Limb (tissue), 2 donors: ENCODE data around the gene TBC1D5.

Experiments
- DNase-seq, 2 donors: peaks; one replicate each; pipeline ENCODE4 v3.0.0-alpha.2; 2016; ENCODE audit errors: extremely low spot score in 2 of 2

Gene TBC1D5

DNA sequence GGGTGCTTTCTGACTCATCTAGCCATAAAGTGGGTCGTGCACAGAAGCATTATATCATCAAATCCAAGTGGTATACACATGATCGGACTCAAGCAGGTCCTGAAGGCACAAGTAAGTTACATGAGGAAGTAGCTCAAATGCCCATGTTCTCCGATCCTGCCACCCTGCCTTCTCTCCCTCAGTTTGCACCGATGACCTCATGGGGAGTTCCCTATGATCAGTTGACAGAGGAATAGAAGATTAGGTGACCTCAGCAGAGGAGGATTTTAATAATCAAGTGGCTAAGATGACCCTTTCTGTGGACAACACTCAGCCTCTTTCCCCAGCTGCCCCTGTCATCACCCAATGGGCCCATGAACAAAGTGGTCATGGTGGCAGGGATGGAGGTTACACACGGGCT is 149.5 kb downstream of the TBC1D5 start:
- no peak for DNase-seq

DNA sequence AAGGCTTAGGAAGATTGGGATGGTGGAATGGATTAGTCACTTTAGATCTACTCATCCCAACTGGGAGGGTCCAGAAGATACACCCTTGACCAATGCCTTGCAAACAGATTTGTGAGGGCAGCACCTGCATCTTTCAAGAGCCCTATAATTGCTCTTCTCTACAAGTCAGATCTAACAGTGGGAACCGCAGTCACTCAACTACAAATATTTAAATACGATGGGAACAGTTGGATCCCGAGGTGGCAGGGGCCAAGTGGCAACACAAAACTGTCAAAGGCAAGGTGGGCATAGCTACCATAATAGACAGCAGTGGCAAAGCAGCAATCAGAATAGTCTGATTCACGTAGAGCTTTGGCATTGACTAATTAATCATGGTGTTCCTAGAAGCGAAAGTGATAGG is 152.0 kb downstream of the TBC1D5 start:
- DNase-seq, result no peak

DNA sequence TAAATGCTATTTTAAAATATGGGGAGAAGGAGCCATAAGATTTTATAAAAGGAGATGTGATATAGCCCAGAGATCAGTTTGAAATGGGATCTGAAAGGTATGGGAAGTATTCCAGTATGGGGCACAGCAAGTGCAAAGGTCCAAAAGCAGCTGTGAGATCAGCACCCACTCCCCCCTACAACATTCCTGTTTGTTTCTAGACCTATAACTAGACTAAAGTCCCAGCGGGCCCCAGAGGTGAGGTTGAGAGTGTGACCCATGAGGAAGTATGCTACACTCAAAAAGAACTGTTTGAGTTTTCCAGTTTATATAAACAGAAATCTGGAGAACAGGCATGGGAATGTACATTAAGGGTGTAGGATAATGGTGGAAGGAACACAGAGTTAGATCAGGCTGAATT is 152.5 kb downstream of the TBC1D5 start:
- DNase-seq, result no peak

DNA sequence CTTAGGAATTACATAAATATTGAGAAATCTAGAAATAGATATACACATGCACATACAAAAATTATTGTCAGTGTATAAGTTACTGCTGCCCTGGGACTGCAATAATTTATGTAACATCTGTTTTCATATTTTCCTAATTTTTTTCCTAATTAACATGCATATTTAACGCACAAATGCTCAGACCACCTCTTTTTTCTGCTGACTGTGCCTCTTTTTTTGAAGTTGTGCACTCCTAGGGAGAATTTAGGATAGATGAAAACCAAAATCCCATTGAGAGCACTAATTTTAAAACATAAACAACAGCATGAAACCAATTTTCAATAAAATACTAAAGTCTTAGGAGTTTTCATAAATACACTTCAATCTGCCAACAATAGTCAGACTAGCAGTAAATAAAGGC is 154.0 kb downstream of the TBC1D5 start:
- no peak for DNase-seq

DNA sequence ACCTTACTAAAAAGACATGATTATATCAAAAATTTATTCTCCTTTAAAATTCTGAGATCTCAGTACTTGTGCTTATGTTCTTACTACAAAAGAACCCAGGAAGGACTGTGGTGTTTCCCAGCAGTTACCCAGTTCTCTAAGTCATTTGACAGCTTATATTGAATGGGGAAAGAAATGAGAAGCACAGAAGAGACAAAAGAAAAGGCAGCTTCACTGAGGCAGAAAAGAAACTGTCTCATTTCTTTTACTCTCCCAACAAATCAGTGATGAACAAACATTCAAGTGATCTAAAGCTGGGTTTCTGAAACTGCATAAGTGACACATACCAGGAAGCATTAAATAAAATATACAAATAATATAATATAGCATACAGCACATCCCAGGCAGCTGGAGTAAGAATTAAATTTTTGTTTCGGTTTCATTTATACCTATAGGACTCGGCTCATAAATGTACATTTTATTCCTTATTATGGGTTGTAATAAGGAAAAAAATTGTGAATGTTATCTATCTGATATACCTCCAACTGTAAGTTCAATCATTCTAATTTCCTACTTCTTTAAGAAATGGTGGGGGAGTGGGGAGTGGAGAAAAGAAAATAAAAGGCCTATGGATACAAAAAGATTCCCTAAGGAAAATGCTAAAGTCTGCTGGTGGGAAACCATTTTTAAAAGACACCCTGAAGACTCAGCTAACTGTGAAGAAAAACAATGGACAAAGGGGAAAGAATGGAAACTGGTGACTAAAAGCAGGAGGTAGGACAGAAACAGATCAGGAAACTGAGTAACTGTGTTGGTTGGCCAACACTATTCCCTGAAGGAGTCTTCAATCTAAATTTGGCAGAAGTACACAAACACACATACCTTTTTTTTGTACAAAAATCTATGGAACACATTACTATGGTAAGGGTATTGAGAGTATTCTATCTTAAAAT is 156.8 kb downstream of the TBC1D5 start:
- no peak for DNase-seq

DNA sequence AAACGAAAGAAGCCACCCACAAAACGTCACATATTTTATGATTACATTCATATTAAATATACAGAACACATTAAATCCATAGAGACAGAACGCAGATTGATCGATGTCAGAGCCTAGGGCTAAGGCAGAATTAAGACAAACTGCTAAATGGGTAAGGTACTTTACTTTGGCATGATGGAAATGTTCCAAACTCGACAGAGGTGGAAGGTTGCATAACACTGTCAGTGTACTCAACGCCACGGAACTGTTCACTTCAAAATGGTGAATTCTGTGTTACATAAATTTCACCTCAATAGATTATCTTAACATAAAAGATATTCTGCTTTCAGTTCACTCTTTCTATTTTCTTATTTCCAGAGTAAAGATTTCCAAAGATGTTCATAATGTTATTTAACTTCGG is 158.4 kb downstream of the TBC1D5 start:
- no peak for DNase-seq

DNA sequence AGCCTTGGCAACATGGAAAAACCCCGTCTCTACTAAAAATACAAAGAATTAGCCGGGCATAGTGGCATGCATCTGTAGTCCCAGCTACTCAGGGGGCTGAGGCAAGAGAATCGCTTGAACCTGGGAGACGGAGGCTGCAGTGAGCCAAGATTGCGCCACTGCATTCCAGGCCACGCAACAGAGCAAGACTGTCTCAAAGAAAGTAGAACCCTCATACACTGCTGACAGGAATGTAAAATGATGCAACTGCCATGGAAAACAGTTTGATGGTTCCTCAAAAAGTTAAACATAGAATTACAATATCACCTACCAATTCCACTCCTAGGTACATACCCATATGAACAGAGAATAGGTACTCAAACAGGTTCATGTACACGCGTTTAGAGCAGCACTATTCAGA is 158.9 kb downstream of the TBC1D5 start:
- no peak for DNase-seq

DNA sequence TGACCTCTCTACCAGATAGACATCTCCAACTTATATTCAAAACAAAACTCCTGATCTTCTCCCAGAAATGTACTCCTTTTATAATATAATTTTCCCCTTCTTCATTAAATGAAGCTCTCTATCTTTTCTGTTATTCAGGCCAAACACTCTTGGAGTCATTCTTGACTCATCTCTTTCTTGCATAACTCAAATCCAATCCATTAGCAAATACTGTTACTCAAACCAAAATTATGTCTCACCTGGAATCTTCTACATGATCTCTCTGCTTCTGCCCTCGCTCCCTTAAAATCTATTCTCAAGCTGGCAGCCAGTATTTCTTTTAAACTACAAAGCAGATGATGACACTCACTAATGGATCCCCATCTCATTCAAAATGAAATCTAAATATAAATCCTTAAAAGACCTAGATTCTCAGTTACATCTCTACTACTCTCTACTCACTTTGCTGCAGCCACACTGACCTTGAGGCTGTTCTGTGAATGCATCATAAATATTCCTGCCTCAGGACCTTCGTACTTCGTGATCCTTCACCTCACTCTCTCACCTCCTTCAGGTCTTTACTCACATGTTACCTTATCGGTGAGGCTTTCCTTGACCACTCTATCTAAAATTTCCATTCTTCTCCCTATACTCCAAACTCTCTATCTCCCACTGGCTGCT is 160.9 kb downstream of the TBC1D5 start:
- DNase-seq, result no peak

DNA sequence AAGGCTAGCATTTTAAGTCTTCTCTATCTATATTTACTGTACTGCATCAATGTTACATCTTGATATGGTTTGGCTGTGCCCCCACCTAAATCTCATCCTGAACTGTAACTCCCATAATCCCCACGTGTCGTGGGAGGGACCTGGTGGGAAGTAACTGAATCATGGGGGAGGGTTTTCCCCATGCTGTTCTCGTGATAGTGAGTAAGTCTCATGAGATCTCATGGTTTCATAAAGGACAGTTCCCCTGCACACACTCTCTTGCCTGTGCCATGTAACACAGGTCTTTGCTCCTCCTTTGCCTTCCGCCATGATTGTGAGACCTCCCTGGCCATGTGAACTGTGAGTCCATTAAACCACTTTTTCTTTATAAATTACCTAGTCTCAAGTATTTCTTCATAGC is 161.5 kb downstream of the TBC1D5 start:
- no peak for DNase-seq

DNA sequence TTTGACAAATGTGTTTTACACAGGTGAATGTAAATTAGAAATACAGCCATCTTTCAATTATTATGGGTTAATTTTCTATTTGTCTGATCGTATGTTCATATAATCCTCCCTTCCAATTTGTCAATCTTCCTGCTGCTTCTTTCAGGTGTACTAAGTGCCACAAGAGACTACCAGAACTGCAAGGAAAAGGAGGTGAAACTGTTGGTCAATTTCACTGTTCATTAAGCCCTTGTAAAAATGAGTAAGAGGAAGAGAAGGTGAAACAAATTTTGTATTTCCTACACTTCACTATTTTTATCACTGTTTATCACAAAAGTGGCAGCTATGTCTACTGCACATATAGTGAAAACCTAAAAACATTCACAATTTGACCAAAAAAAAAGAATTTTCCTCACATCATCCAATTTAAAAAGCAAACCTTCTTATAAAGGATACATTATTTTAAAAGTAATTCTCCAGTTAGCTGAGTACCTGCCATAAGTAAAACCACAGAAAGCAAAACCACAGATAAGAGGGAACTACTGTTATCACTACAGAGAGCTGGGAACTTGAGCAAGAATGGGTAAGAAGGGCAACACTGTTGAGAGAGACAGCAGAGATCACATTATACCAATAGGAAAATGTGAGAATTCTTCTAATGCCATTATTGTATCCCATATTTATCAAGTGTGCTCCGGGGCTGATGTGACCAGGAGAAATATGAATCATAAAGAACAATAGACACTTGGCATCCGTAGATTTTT is 163.0 kb downstream of the TBC1D5 start:
- no peak for DNase-seq

DNA sequence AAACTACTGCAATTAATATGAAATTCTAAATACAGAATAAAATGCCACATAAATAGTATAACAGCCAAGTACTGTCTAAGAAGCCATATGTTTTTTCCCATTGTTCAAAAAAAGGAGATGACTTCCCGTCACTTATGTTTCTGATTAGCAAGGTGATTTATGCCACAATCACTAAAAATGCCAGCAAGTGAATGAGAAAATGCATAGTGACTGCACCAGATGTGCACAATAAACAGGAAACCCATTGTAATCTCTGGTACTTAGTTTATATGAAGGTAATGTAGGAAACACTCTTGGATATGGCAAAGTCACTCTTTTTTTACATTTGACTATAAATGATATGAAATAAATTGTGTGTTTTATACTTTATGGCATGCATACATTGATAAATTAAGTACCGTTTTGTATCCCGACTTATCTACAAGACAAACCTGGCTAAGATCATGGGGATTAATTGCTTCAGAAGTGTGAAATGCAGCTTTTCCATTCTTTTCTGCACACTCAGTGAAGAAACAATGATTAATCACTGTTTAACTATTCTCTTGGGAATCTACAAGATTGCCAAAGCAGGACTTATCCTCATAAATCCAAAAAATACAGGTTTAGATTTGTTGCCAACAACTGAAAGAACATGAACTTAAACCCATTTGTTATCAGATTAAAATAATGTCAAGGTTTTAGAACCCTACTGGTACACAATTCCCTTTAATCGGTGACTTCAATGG is 164.5 kb downstream of the TBC1D5 start:
- no peak for DNase-seq

DNA sequence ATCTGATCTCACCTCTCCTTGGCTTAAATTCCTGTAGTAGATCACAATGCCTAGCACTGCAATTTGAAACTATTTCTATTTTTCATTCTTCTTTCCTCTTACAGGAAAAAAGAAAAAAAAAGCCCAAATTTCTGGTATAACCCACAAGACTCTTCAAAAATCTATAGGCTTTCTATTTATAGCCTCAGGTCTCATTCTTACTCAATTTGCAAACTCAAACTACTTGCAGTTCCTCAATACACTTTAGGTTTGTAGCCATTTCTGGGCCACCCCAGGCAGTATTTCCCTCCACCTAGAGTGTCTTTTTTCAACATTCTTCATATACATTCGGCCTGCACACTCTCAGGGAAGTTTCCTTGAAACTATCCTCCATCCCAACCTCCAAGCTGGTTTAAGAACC is 169.0 kb downstream of the TBC1D5 start:
- no peak for DNase-seq

DNA sequence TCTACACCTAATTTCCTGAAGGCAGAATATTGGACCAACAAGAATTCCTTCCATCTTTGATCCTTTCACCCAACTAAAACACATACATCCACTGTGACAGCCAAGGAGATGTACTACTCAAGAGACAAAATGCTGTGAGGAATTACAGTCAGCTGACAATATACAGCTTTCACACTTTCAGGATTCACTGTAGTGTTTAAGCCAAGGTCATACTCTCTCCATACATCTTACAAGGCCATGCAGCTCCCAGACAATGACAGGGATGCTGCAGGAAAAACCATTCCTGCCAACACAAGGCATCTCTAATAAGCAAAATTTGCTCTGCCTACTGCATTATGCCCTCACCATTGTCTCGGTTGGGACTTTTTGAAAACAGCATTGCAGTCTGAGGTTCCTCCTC is 170.7 kb downstream of the TBC1D5 start:
- no peak for DNase-seq

DNA sequence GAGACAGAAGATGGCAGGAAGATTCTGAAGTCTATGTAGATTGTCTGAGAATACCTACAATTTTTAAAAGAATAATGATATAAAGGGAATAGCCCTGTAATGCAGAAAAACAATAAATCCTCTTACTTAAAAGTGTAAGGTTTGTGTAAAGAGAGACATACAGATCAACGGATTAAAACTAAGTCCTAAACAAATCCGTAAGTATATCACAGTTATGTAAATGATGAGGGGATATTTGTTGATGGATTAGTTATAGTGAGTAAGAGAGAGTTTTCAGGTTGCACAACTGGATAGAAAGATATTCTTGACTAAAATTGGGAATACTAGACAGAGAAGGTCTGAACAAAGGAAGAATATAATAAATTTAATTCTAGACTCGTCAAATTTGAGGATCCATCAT is 179.6 kb downstream of the TBC1D5 start:
- no peak for DNase-seq

DNA sequence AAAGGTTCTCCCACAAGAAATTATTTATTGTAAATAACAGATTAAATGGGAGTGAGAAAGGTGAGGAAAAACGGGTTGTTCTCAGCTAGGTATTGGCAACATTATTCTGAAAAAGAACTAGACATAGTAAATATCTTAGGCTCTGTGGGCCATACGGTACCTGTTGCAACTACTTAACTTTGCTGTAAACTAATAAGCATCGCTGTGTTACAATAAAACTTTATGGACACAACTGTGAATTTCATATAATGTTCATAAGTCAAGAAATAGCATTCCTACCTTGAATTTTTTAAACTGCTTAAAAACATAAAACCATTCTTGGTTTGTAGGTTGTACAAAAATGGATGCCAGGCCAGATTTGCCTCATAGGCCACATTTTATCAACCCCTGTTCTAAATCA is 183.9 kb downstream of the TBC1D5 start:
- DNase-seq, result no peak

DNA sequence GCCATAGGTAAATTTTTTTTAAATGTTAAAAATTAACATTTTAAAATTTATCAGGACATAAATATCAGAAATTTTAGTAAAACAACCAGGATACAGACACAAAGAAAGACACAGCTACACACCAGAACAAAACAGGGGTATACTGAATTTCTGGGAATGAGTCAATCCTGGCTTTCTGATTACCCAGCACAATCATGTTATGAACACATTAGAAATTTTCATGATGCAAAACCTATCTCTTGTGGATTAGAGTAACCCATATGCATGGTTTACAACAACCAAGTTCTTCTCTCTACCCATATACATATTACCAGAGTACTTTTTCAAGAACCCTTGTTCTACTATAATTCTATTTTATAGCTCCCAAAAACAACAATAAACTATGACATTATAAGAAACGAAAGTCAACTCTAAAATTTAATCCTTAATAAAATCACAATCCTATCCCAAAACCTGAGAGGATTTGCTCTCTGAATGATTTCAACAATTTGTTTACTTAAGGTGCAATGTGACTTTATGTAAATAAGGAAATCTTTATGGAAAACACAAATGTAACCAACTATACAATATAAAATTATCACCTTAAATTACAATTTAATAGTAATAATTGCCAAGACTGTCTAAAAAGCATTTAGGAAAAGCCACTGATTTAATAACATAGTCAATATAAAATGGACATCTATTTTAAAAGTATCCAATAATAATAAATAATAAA is 184.5 kb downstream of the TBC1D5 start:
- DNase-seq, result no peak

DNA sequence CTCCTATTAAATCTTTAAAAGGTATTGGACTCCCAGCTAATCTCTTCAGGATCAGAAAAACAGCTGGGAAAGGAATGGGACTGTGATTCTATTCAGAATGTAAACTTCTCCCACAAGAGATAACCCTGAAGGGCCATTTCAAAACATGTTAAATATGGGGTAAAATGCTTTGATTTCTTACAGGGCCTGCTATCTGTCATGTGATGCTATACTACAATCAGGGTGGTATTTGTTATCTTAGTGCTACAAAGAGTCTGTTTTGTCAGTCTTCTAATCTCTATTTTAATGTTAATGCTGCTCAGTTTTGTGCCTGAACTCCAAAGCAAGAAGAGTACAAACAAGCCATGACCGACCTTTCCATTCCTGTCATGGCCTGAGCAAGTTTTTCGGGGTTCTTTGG is 186.9 kb downstream of the TBC1D5 start:
- DNase-seq, result no peak

DNA sequence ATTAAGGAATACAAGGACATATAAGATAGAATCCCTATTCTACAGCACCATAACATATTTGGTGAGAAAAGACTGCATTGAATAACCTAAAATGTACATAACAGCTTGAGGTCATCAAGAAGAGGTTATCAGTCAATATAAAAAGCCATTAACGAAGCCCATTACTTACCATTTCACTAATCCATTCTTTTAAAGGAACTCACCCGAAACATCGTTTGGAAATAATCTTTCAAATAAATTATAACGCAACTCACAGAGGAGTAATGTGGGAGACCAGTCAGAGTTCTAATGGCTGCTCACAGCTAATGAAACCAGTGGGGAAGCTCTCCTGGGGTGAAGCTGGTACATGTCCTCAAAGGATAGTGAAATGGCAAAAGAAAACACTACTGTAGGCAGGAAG is 188.4 kb downstream of the TBC1D5 start:
- no peak for DNase-seq

DNA sequence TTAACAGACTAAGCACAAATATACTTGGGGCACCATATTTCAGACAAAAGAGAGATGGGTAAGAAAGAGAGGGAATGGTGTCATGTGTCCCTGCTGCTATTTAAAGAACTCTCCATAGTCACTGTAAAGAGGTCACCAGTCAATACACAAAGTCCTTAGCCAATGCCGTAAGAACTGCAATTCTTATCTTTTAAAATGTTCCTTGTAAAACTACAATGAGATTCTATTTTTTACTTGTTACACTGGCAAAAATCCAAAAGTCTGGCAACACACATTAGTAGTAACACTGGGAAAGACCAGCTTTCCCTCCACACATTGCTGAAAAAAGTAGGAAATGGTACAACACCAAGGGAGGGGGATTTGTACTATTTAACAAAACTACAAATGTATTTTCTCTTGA is 189.4 kb downstream of the TBC1D5 start:
- no peak for DNase-seq

DNA sequence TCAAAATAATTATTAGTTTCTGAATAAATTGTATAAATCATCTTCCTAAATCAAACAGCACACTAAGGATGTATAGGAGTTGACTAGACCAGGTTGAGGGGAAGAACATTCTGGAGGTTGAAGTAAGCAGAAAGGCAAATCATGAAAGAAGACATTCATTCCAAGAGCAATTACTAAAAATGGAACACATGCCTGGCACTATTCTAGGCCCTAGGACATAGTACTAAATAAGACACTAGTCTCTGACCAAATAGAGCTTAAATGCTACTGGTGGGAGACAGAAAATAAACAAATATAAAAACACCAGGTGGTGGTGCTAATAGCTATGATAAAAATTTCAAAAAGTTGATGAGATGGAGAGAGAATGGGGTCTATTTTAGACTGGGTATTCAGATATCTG is 190.1 kb downstream of the TBC1D5 start:
- no peak for DNase-seq

DNA sequence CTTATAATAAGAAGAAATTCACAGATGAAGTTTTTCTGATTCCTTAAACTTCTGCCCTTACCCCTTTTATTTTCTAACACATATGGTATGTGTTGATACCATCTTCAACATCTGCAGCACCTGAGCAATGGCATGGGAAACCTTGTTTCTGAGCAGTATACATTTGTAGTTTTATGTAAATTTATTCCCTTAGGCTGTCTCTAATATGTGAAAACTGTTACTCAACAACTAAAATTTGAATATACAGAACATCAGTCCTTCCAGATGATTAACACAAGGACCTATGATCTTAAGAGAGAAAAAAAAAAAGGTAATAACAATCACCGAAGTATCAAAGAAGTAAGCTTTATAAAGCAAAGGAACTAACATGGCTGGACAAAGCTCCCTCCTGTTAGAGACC is 190.5 kb downstream of the TBC1D5 start:
- no peak for DNase-seq
